Neural cell (in vitro differentiated cells): ENCODE measurements around the gene LMNA. TPM values are rescaled to one million over a fixed set of nuclear protein-coding genes. Genes with fewer than 3 reads are reported as not detected.

Source experiments
- H2AFZ ChIP-seq: fragments of 200-600, 300-800 bp; sonication (generic), shearing (Covaris generic); 2 replicates; pipeline ENCODE4 v1.6.0; 2014; ENCODE audit warnings: low read depth, mild to moderate bottlenecking, antibody characterized with exemption, low read length, moderate library complexity
- H3F3A ChIP-seq: fragments of 200-600 bp; shearing (Covaris generic); 2 replicates; pipeline ENCODE4 v1.6.1; 2016; ENCODE audit warnings: mild to moderate bottlenecking, moderate library complexity, mixed read lengths, antibody characterized with exemption, low read length; ENCODE audit not compliant: insufficient read depth, poor library complexity, severe bottlenecking
- H3K27ac ChIP-seq: fragments of 200-600, 300-800 bp; sonication (generic), shearing (Covaris generic); 2 replicates; pipeline ENCODE4 v1.5.1; 2014; ENCODE audit warnings: mild to moderate bottlenecking, low read length, moderate library complexity
- H3K27me3 ChIP-seq: fragments of 300-800, 200-600 bp; sonication (generic), shearing (Covaris generic); 2 replicates; pipeline ENCODE4 v1.6.0; 2014; ENCODE audit warnings: mild to moderate bottlenecking, low read depth, low read length, moderate library complexity; ENCODE audit not compliant: insufficient read depth
- H3K36me3 ChIP-seq: fragments of 300-800, 200-600 bp; sonication (generic), shearing (Covaris generic); 2 replicates; pipeline ENCODE4 v1.5.1; 2014; ENCODE audit warnings: mild to moderate bottlenecking, antibody characterized with exemption, low read length, moderate library complexity; ENCODE audit not compliant: insufficient read depth
- H3K4me2 ChIP-seq: fragments of 300-800, 200-600 bp; sonication (generic), shearing (Covaris generic); 2 replicates; pipeline ENCODE4 v1.6.0; 2014; ENCODE audit warnings: mild to moderate bottlenecking, low read length
- H3K4me3 ChIP-seq: fragments of 300-800, 200-600 bp; sonication (generic), shearing (Covaris generic); 2 replicates; pipeline ENCODE4 v1.5.1; 2014; ENCODE audit warnings: mild to moderate bottlenecking, low read length, moderate library complexity
- H3K79me2 ChIP-seq: fragments of 200-600 bp; shearing (Covaris generic); replicated peaks from 2 replicates; pipeline ENCODE4 v1.6.0; 2014; ENCODE audit warnings: mild to moderate bottlenecking, low read length, moderate library complexity; ENCODE audit not compliant: insufficient read depth
- H3K9ac ChIP-seq: fragments of 300-800, 200-600 bp; sonication (generic), shearing (Covaris generic); 2 replicates; pipeline ENCODE4 v1.6.1; 2016; ENCODE audit warnings: mild to moderate bottlenecking, low read length, mixed read lengths
- H3K9me2 ChIP-seq: fragments of 200-600 bp; shearing (Covaris generic); 2 replicates; pipeline ENCODE4 v1.6.1; 2016; ENCODE audit warnings: mild to moderate bottlenecking, low read length, mixed read lengths; ENCODE audit not compliant: insufficient read depth
- H3K9me3 ChIP-seq: fragments of 200-600, 300-800 bp; sonication (generic), shearing (Covaris generic); 2 replicates; pipeline ENCODE4 v1.6.1; 2016; ENCODE audit warnings: mild to moderate bottlenecking, mixed run types, low read length, moderate library complexity, mixed read lengths
- H4K20me1 ChIP-seq: fragments of 200-600 bp; shearing (Covaris generic); 2 replicates; pipeline ENCODE4 v1.6.1; 2016; ENCODE audit warnings: mild to moderate bottlenecking, mixed run types; ENCODE audit not compliant: insufficient read depth
- EP300 ChIP-seq: fragments of 450-650 bp; conservative IDR thresholded peaks from 2 replicates; pipeline ENCODE4 v1.6.1; 2014; ENCODE audit warnings: antibody characterized with exemption, mild to moderate bottlenecking, moderate library complexity; ENCODE audit not compliant: poor library complexity, severe bottlenecking
- EZH2 ChIP-seq: fragments of 200-600, 300-800 bp; shearing (Covaris generic), sonication (generic); IDR thresholded peaks from 2 replicates; pipeline ENCODE4 v1.6.1; 2014; ENCODE audit warnings: antibody characterized with exemption, low read length, borderline replicate concordance, mild to moderate bottlenecking; ENCODE audit not compliant: insufficient read depth, poor library complexity, severe bottlenecking
- MXI1 ChIP-seq: fragments of 450-650 bp; conservative IDR thresholded peaks from 2 replicates; pipeline ENCODE4 v1.6.1; 2014; ENCODE audit warnings: antibody characterized with exemption, mild to moderate bottlenecking; ENCODE audit not compliant: poor library complexity, severe bottlenecking
- POLR2AphosphoS5 ChIP-seq: IDR thresholded peaks from 2 replicates; pipeline ENCODE4 v1.6.1; 2012
- RAD21 ChIP-seq: fragments of 450-650 bp; conservative IDR thresholded peaks from 2 replicates; pipeline ENCODE4 v1.6.1; 2014; ENCODE audit warnings: antibody characterized with exemption, mild to moderate bottlenecking, moderate library complexity
- SMC3 ChIP-seq: fragments of 450-650 bp; conservative IDR thresholded peaks from 2 replicates; pipeline ENCODE4 v1.6.1; 2014; ENCODE audit warnings: antibody characterized with exemption, mild to moderate bottlenecking, moderate library complexity; ENCODE audit not compliant: poor library complexity
- TAF1 ChIP-seq: IDR thresholded peaks from 2 replicates; pipeline ENCODE4 v1.6.1; 2012; ENCODE audit warnings: low read depth
- polyA plus RNA-seq: library from polyadenylated mRNA; depleted of rRNA; stranded (reverse); fragments of >200 nt; gene quantifications from 2 replicates; pipeline ENCODE4 v1.2.3, GENCODE V29; 2014
- TF ChIP-seq, protein P1 (sequence below): IDR thresholded peaks from 2 replicates; pipeline ENCODE4 v1.6.1; 2012; ENCODE audit warnings: borderline replicate concordance
- TF ChIP-seq, protein P2 (sequence below): fragments of 450-650 bp; IDR thresholded peaks from 2 replicates; pipeline ENCODE4 v1.5.1; 2014; ENCODE audit warnings: antibody characterized with exemption, mild to moderate bottlenecking, moderate library complexity; ENCODE audit not compliant: poor library complexity, severe bottlenecking

The LMNA gene
- polyA plus RNA-seq, 1 donor from 2014 or later = 90.7 TPM

DNA sequence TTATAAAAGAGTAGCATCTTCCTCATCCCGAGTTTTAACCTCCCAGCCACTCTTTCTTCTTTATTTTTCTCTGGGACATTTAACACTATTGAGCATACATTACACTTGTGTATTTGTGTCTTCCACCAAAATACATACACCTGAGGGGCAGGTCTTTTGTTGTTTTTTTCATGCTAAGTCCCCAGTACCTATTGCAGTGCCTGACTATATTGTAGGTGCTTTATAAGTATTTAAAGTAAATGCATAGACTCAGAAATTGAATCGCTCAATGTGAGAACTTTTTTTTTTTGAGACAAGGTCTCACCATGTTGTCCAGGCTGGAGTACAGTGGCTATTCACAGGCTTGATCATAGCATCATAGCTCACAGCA lies 31.1 kb downstream of the LMNA start:
- Histone ChIP-seq H3K79me2 (no peaks in the 10 kb centered on the region), H3K36me3 (no peaks in the 10 kb centered on the region), H3K27ac (no peak overlapping the region), H3K4me3 (no peak overlapping the region), H3K9me2 (no peaks in the 10 kb centered on the region), H3K9me3 (no peaks in the 10 kb centered on the region), H4K20me1 (no peaks in the 10 kb centered on the region), H3K4me2 (no peak overlapping the region), H2AFZ (no peak overlapping the region), H3K9ac (no peak overlapping the region), H3K27me3 (no peaks in the 10 kb centered on the region), H3F3A (no peaks in the 10 kb centered on the region)
- no peak for TF ChIP-seq EZH2
- TF ChIP-seq EP300 = no peak
- no peak for TF ChIP-seq MXI1
- TF ChIP-seq RAD21 = no peak
- TF ChIP-seq POLR2AphosphoS5 = no peak
- no peak for TF ChIP-seq TAF1
- TF ChIP-seq SMC3 = no peak
- TF ChIP-seq, protein P1, sequence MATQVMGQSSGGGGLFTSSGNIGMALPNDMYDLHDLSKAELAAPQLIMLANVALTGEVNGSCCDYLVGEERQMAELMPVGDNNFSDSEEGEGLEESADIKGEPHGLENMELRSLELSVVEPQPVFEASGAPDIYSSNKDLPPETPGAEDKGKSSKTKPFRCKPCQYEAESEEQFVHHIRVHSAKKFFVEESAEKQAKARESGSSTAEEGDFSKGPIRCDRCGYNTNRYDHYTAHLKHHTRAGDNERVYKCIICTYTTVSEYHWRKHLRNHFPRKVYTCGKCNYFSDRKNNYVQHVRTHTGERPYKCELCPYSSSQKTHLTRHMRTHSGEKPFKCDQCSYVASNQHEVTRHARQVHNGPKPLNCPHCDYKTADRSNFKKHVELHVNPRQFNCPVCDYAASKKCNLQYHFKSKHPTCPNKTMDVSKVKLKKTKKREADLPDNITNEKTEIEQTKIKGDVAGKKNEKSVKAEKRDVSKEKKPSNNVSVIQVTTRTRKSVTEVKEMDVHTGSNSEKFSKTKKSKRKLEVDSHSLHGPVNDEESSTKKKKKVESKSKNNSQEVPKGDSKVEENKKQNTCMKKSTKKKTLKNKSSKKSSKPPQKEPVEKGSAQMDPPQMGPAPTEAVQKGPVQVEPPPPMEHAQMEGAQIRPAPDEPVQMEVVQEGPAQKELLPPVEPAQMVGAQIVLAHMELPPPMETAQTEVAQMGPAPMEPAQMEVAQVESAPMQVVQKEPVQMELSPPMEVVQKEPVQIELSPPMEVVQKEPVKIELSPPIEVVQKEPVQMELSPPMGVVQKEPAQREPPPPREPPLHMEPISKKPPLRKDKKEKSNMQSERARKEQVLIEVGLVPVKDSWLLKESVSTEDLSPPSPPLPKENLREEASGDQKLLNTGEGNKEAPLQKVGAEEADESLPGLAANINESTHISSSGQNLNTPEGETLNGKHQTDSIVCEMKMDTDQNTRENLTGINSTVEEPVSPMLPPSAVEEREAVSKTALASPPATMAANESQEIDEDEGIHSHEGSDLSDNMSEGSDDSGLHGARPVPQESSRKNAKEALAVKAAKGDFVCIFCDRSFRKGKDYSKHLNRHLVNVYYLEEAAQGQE = no peak

DNA sequence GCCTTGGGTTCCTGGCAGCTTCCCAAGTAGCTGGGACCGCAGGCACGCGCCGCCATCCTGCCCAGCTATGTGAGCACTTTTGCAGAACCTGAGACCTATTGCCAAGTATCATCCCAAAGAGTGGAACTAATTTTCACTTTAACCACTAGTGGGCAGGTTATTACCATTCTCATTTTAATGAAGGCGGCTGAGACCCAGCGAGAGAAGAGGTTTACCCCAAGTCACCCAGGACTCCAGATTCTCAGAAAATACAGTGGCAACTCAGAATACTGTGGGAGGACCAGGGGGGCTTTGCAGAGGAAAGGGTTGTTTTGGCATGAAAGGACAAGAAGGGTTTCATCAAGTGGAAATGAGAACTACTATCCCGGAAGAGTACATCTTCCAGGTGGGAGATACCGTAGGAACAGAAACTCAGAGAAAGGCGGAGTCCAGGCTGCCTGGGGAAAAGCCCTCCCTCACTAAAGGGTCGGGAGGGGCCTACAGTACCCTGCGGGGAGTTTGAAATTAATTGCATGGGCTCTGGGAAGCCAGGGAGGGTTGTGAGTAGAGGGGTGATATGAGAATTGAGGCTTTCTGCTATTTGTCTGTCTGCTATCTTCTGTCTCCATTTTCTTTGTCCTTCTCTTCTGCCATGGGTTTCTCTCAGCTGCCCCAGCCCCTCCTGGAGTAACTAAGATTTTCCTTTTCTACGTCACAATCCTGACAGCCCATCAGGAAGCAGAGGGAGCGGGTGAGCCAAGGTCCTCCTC lies 31.7 kb downstream of the LMNA start:
- TF ChIP-seq SMC3 (peak; percentile 54), RAD21 (peak; percentile 56), EZH2 (no peak), POLR2AphosphoS5 (no peak), TAF1 (no peak)
- TF ChIP-seq, protein P2, sequence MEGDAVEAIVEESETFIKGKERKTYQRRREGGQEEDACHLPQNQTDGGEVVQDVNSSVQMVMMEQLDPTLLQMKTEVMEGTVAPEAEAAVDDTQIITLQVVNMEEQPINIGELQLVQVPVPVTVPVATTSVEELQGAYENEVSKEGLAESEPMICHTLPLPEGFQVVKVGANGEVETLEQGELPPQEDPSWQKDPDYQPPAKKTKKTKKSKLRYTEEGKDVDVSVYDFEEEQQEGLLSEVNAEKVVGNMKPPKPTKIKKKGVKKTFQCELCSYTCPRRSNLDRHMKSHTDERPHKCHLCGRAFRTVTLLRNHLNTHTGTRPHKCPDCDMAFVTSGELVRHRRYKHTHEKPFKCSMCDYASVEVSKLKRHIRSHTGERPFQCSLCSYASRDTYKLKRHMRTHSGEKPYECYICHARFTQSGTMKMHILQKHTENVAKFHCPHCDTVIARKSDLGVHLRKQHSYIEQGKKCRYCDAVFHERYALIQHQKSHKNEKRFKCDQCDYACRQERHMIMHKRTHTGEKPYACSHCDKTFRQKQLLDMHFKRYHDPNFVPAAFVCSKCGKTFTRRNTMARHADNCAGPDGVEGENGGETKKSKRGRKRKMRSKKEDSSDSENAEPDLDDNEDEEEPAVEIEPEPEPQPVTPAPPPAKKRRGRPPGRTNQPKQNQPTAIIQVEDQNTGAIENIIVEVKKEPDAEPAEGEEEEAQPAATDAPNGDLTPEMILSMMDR = peak; percentile 59
- TF ChIP-seq, protein P1 = no peak
- no peak overlapping the region for H3K9ac ChIP-seq
- no peak overlapping the region for H2AFZ ChIP-seq

More for the DNA sequence above, 31.7 kb downstream of the LMNA start:
- H3K36me3 ChIP-seq = no peaks in the 10 kb centered on the region
- no peaks in the 10 kb centered on the region for H3K27me3 ChIP-seq
- no peaks in the 10 kb centered on the region for H3K79me2 ChIP-seq
- no peak overlapping the region for H3K4me2 ChIP-seq
- H3K9me3 ChIP-seq = no peaks in the 10 kb centered on the region
- H3F3A ChIP-seq = no peaks in the 10 kb centered on the region
- no peak overlapping the region for H3K4me3 ChIP-seq
- H4K20me1 ChIP-seq = no peaks in the 10 kb centered on the region
- no peaks in the 10 kb centered on the region for H3K9me2 ChIP-seq
- H3K27ac ChIP-seq = no peak overlapping the region
